NT2/D1 (cell line): ENCODE data around the gene TMEM132C.
A peak's percentile ranks its signal among the peaks of the same experiment; 100 is the strongest.
"Not testable (repeated sequence)": the region's sequence is repeated elsewhere in the genome, so short reads cannot be mapped to it uniquely, and the experiment has no call there.

Experiments
- DNase-seq: peaks from one replicate; pipeline ENCODE4 v3.0.0-alpha.2; 2011; ENCODE audit warnings: low read depth, low spot score
- H3K27me3 ChIP-seq: 2 replicates; pipeline ENCODE4 v1.6.0; 2011; ENCODE audit warnings: mild to moderate bottlenecking; ENCODE audit not compliant: insufficient read length, insufficient read depth
- H3K36me3 ChIP-seq: 2 replicates; pipeline ENCODE4 v1.6.1; 2011; ENCODE audit warnings: mild to moderate bottlenecking, low read length, mixed read lengths; ENCODE audit not compliant: insufficient read depth, insufficient read length
- H3K4me1 ChIP-seq: 2 replicates; pipeline ENCODE4 v1.5.1; 2011; ENCODE audit not compliant: insufficient read depth, insufficient read length
- H3K4me3 ChIP-seq: 2 replicates; pipeline ENCODE4 v1.5.1; 2011; ENCODE audit warnings: low read depth; ENCODE audit not compliant: insufficient read length
- H3K9ac ChIP-seq: 2 replicates; pipeline ENCODE4 v1.6.0; 2011; ENCODE audit warnings: low read depth; ENCODE audit not compliant: insufficient read length
- H3K9me3 ChIP-seq: 2 replicates; pipeline ENCODE4 v1.5.1; 2011; ENCODE audit warnings: mild to moderate bottlenecking, low read length; ENCODE audit not compliant: insufficient read depth
- SUZ12 ChIP-seq: IDR thresholded peaks from 2 replicates; pipeline ENCODE4 v1.6.1; 2011; ENCODE audit not compliant: insufficient read length, insufficient read depth; ENCODE audit errors: extremely low read depth
- YY1 ChIP-seq: IDR thresholded peaks from 2 replicates; pipeline ENCODE4 v1.6.1; 2011; ENCODE audit not compliant: insufficient read length, insufficient read depth
- ZNF274 ChIP-seq: IDR thresholded peaks from 2 replicates; pipeline ENCODE4 v1.6.1; 2011; ENCODE audit warnings: mild to moderate bottlenecking, low read depth, low read length

Gene TMEM132C

GRCh38 chr12:128600886-128601285, 333.9 kb downstream of the TMEM132C start:
- TF ChIP-seq ZNF274 = no peak
- TF ChIP-seq SUZ12 = no peak
- no peak for TF ChIP-seq YY1
- DNase-seq = no peak
- H3K4me3 ChIP-seq = no peak overlapping the region
- H3K9ac ChIP-seq = no peak overlapping the region
- H3K36me3 ChIP-seq = no peaks in the 10 kb centered on the region
- no peaks in the 10 kb centered on the region for H3K27me3 ChIP-seq
- H3K9me3 ChIP-seq = no peaks in the 10 kb centered on the region
- H3K4me1 ChIP-seq = peaks cover 5% of the 10 kb centered on the region

- H3K27me3 ChIP-seq = no peaks in the 10 kb centered on the region
- no peak for DNase-seq
- H3K9ac ChIP-seq = no peak overlapping the region
- TF ChIP-seq ZNF274 (no peak), SUZ12 (no peak)
- H3K4me1 ChIP-seq = peaks cover 11% of the 10 kb centered on the region
- H3K4me3 ChIP-seq = no peak overlapping the region
- no peaks in the 10 kb centered on the region for H3K36me3 ChIP-seq
- no peaks in the 10 kb centered on the region for H3K9me3 ChIP-seq
Observed at GRCh38 chr12:128603573-128604115, 336.7 kb downstream of the TMEM132C start.

- H3K36me3 ChIP-seq, H3K9ac ChIP-seq, H3K4me3 ChIP-seq, DNase-seq, H3K9me3 ChIP-seq, H3K27me3 ChIP-seq: not testable (repeated sequence)
- H3K4me1 ChIP-seq = peaks cover 11% of the 10 kb centered on the region
Observed at GRCh38 chr12:128604219-128604618, 337.2 kb downstream of the TMEM132C start.

DNA sequence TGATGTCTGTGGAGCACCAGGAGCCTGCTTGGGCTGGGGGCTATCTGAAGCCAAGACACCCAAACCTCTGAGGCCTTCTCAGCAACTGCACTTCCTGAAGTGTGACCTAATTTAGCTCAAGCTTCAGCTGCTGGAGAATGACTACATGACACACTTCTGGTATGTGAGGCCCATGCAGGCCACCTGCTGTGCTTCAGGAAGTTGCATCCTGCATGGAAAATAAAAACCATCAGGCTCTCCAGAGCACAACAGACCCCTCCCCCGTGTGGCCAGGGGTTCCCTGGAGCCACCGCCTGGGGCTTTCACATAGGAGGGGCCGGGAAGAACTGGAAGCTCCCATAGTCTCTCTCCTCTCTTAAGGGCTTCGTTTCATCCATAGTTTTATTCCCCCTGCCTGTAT, 339.1 kb downstream of the TMEM132C start:
- peak; percentile 59 for DNase-seq
- H3K36me3 ChIP-seq = no peaks in the 10 kb centered on the region
- no peak overlapping the region for H3K4me3 ChIP-seq
- peaks cover 11% of the 10 kb centered on the region for H3K4me1 ChIP-seq
- no peak overlapping the region for H3K9ac ChIP-seq
- no peaks in the 10 kb centered on the region for H3K9me3 ChIP-seq
- TF ChIP-seq ZNF274 (no peak), YY1 (no peak), SUZ12 (no peak)
- H3K27me3 ChIP-seq = no peaks in the 10 kb centered on the region

DNA sequence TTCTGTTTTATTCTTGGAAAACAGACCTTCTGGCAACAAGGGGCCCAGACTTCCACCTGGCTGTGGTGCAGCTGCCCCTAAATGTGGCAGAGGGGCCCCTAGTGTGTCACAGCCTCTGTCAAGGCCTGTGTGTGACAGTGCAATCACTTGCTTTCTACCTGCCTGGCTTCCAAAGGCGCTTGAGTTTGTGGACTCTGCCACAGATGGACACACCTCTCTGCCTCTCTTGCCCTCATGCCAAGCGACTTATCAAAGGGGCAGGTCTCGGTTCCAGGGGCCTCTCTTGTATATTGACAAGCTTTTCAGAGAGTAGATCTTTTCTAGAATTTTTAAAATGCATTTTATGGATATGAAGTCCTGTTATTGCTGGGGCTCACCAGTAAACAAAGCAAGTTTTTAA, 339.6 kb downstream of the TMEM132C start:
- H3K9ac ChIP-seq = no peak overlapping the region
- no peak for TF ChIP-seq YY1
- TF ChIP-seq ZNF274 = no peak
- no peak for TF ChIP-seq SUZ12
- no peak overlapping the region for H3K4me3 ChIP-seq
- no peaks in the 10 kb centered on the region for H3K9me3 ChIP-seq
- no peak for DNase-seq
- no peaks in the 10 kb centered on the region for H3K36me3 ChIP-seq
- no peaks in the 10 kb centered on the region for H3K27me3 ChIP-seq
- peaks cover 11% of the 10 kb centered on the region for H3K4me1 ChIP-seq

GRCh38 chr12:128606970-128607369, 340.0 kb downstream of the TMEM132C start:
- no peaks in the 10 kb centered on the region for H3K27me3 ChIP-seq
- TF ChIP-seq YY1 = no peak
- TF ChIP-seq ZNF274 = no peak
- no peak for TF ChIP-seq SUZ12
- DNase-seq = no peak
- no peak overlapping the region for H3K9ac ChIP-seq
- peaks cover 11% of the 10 kb centered on the region for H3K4me1 ChIP-seq
- no peaks in the 10 kb centered on the region for H3K9me3 ChIP-seq
- no peak overlapping the region for H3K4me3 ChIP-seq
- no peaks in the 10 kb centered on the region for H3K36me3 ChIP-seq

DNA sequence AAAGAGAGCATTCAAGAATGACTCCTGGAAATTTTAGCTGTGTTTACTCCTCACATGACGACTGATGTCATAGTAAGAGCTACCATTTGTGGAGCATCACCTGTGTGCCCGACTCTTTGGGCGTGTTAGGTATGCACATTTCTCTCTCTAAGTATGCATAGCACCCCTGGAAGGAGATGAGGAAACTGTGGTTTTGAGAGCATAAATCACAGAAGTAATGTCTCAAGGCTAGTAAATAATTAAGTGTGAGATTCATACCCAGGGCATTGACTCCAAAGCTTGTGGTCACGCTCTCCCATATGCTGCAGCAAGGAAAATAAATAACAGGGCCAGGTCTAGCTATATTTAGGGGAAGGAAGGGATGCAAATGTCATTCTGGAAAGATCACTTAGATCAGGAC, 340.7 kb downstream of the TMEM132C start:
- no peak for DNase-seq
- H3K9me3 ChIP-seq = no peaks in the 10 kb centered on the region
- no peak overlapping the region for H3K4me3 ChIP-seq
- no peaks in the 10 kb centered on the region for H3K27me3 ChIP-seq
- TF ChIP-seq ZNF274 (no peak), YY1 (no peak), SUZ12 (no peak)
- H3K4me1 ChIP-seq = peaks cover 11% of the 10 kb centered on the region
- no peak overlapping the region for H3K9ac ChIP-seq
- no peaks in the 10 kb centered on the region for H3K36me3 ChIP-seq

DNA sequence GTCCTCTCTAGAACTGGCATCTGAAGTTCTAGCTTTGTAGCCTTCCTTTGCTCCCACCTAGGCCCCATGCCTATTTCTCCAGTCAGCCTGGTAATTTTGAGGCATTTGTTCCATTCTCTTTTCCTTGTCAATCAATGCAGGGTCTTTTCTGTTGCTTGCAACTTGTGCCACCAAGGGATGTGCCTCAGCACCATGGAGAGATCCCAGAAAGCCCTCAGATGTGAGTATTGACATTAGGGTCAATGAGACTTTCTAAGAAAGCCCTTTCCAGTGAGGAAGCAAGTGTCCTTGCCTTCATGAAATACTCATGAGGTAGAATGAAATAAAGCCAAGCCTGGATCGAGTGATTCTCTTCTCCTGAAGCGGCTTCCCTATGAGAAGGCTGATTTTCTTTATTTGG, 342.9 kb downstream of the TMEM132C start:
- Histone ChIP-seq H3K36me3 (no peaks in the 10 kb centered on the region), H3K9me3 (no peaks in the 10 kb centered on the region), H3K9ac (no peak overlapping the region), H3K4me1 (peaks cover 11% of the 10 kb centered on the region), H3K27me3 (no peaks in the 10 kb centered on the region), H3K4me3 (no peak overlapping the region)
- DNase-seq = peak; percentile 11
- TF ChIP-seq SUZ12 (no peak), ZNF274 (no peak), YY1 (no peak)
